BLaER1 (cell line): ENCODE measurements around the gene FLVCR2.

Source experiments
- H3K27ac ChIP-seq: shearing (Covaris generic); formaldehyde crosslinking; 2 replicates; pipeline ENCODE4 v1.8.1; 2022
- H3K27me3 ChIP-seq: shearing (Covaris generic); formaldehyde crosslinking; 2 replicates; pipeline ENCODE4 v1.8.1; 2022
- H3K36me3 ChIP-seq: shearing (Covaris generic); formaldehyde crosslinking; 2 replicates; pipeline ENCODE4 v1.8.1; 2022
- H3K4me1 ChIP-seq: shearing (Covaris generic); formaldehyde crosslinking; 2 replicates; pipeline ENCODE4 v1.8.1; 2022
- H3K4me2 ChIP-seq: shearing (Covaris generic); formaldehyde crosslinking; 2 replicates; pipeline ENCODE4 v1.8.1; 2022
- H3K4me3 ChIP-seq: shearing (Covaris generic); formaldehyde crosslinking; 2 replicates; pipeline ENCODE4 v1.8.1; 2022
- H3K9ac ChIP-seq: shearing (Covaris generic); formaldehyde crosslinking; 2 replicates; pipeline ENCODE4 v1.8.1; 2022
- H3K9me3 ChIP-seq: shearing (Covaris generic); formaldehyde crosslinking; 2 replicates; pipeline ENCODE4 v1.8.1; 2022
- H4K20me1 ChIP-seq: shearing (Covaris generic); formaldehyde crosslinking; 2 replicates; pipeline ENCODE4 v1.8.1; 2022
- Cebpa-rat ChIP-seq: shearing (Covaris generic); IDR thresholded peaks from 2 replicates; pipeline ENCODE4 v1.8.1; 2022

The FLVCR2 gene

GRCh38 chr14:75646762-75647161 is 68.3 kb downstream of the FLVCR2 start:
- H4K20me1 ChIP-seq, result no peaks in the 10 kb centered on the region
- TF ChIP-seq Cebpa-rat, result no peak
- no peak overlapping the region for H3K4me2 ChIP-seq
- H3K27me3 ChIP-seq, result no peaks in the 10 kb centered on the region
- H3K9me3 ChIP-seq, result no peaks in the 10 kb centered on the region
- no peak overlapping the region for H3K27ac ChIP-seq
- no peak overlapping the region for H3K9ac ChIP-seq
- no peak overlapping the region for H3K4me3 ChIP-seq
- H3K4me1 ChIP-seq, result no peaks in the 10 kb centered on the region
- peaks cover 34% of the 10 kb centered on the region for H3K36me3 ChIP-seq

GRCh38 chr14:75647640-75648039 is 69.2 kb downstream of the FLVCR2 start:
- H4K20me1 ChIP-seq, result no peaks in the 10 kb centered on the region
- no peak overlapping the region for H3K27ac ChIP-seq
- H3K4me1 ChIP-seq, result no peaks in the 10 kb centered on the region
- H3K9ac ChIP-seq, result no peak overlapping the region
- no peak for TF ChIP-seq Cebpa-rat
- H3K4me2 ChIP-seq, result no peak overlapping the region
- H3K36me3 ChIP-seq, result peaks cover 41% of the 10 kb centered on the region
- no peaks in the 10 kb centered on the region for H3K9me3 ChIP-seq
- H3K4me3 ChIP-seq, result no peak overlapping the region
- no peaks in the 10 kb centered on the region for H3K27me3 ChIP-seq

DNA sequence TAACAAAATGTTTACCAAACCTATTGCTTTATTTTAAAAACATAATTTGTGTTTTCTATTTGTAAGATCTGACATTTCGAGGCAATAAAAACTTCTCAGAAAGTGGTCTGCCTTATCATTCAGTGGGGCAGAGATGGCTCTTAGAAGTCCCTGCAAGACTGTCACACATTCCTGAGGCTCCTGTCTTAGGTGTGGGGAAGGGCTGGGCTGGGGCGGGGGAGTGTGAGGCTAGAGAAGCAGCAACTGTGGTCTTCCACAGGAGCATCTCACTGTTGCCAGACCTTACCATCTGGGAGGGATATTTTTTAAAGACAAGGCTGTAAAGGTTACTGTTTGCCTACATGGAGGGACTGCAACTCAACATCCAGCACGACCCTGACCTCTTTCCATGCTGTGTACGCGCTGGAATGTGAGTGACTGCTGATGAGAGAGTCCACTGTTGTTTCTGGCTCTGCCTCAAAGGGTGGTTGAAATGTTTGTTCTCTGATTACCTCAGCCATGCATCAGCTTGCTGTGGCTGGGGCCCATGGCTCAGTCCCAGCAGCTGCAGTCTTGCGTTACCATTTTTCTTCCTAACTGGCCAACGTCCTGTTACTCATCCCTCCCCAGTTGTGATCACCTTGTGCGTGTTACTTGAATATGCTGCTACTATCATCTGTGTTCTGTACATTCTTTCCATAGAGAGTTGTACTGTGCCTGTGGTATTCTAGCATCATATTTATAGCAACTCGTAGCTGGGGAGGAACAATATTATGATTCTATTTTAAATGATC is 69.8 kb downstream of the FLVCR2 start:
- Histone ChIP-seq H3K9ac (no peak overlapping the region), H3K36me3 (peaks cover 47% of the 10 kb centered on the region), H3K27ac (no peak overlapping the region), H3K27me3 (no peaks in the 10 kb centered on the region), H3K4me1 (no peaks in the 10 kb centered on the region), H3K9me3 (no peaks in the 10 kb centered on the region), H4K20me1 (no peaks in the 10 kb centered on the region), H3K4me2 (no peak overlapping the region), H3K4me3 (no peak overlapping the region)
- no peak for TF ChIP-seq Cebpa-rat

DNA sequence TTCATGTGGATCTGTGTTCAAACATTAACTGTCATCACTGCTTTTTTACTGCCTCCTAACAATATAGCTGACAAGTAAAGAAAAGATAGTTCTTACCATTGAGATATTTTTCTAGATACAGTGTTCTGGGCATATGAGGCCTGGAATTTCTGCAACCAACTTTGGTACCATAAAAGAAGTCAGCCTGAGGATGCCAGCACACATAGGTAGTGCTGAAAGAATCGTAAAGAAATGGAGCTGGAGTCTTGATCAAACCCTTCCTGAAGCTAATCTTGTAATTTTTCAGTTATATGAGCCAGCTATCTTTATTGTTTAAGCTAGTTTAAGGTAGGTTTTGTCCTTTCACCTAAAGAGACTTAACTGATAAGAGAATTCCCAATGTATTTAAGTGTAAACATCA is 70.9 kb downstream of the FLVCR2 start:
- H3K4me2 ChIP-seq, result no peak overlapping the region
- no peak overlapping the region for H3K4me3 ChIP-seq
- no peaks in the 10 kb centered on the region for H3K4me1 ChIP-seq
- no peak for TF ChIP-seq Cebpa-rat
- peaks cover 54% of the 10 kb centered on the region for H3K36me3 ChIP-seq
- no peaks in the 10 kb centered on the region for H4K20me1 ChIP-seq
- no peak overlapping the region for H3K27ac ChIP-seq
- H3K9ac ChIP-seq, result no peak overlapping the region
- no peaks in the 10 kb centered on the region for H3K27me3 ChIP-seq
- H3K9me3 ChIP-seq, result no peaks in the 10 kb centered on the region

DNA sequence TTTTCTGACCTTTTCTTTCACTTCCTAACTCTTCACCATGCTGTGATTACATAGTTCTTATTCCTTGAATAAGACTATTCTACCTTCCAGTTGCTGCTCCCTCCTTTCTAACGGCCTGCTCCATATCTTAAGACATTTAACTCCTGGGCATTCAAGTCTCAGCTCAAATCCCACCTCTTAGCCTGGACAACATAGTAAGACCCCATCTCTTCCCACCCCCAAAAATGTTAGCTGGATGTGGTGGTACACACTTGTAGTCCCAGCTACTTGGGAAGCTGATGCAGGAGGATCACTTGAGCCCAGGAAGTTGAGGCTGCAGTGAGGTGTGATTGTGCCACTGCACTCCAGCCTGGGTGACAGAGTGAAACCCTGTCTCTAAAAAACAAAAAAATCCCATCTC is 71.4 kb downstream of the FLVCR2 start:
- no peak overlapping the region for H3K4me3 ChIP-seq
- H3K4me1 ChIP-seq, result no peaks in the 10 kb centered on the region
- H3K9ac ChIP-seq, result no peak overlapping the region
- no peaks in the 10 kb centered on the region for H3K9me3 ChIP-seq
- no peak overlapping the region for H3K4me2 ChIP-seq
- H4K20me1 ChIP-seq, result no peaks in the 10 kb centered on the region
- H3K27ac ChIP-seq, result no peak overlapping the region
- H3K36me3 ChIP-seq, result peaks cover 58% of the 10 kb centered on the region
- TF ChIP-seq Cebpa-rat, result no peak
- H3K27me3 ChIP-seq, result no peaks in the 10 kb centered on the region

DNA sequence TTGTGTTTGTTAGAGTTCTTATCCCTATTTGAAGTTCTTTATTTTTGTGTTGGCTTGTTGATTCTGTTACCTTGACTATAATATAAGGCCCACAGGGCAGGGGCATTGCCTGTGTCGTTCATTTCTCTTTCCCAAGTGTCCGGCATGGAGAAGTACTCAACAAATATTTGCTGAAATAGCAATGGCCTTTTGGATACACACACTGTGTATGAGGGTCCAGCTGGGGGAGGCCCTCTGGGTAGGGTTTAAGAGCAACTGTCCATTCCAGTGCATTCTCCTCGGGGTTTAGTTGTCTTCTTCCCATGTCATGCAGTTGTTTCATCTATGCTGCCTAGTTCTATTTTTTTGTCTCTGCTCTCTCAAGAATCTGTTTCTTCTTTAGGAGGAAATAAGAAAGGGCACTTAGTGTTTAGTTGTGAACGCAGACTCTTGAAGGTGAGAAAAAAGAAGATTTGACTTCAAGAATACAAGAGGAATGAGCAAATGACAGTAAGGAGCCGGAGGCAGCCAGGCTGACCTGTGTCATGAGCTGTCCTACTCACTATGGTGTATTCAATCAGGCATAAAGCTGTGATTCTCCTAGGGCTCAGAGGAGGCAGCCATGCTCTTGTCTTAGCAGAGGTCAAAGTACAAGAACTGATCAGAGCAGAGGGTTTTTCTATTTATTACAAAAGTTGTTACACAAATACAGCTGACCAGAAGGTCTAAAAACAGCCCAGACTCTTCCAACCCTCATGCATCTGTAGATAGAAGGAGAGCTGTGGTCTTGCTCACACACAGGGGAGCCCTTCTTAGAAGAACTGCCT is 72.0 kb downstream of the FLVCR2 start:
- Histone ChIP-seq H3K4me1 (no peaks in the 10 kb centered on the region), H3K9ac (no peak overlapping the region), H3K4me2 (no peak overlapping the region), H3K27ac (no peak overlapping the region), H3K36me3 (peaks cover 65% of the 10 kb centered on the region), H4K20me1 (no peaks in the 10 kb centered on the region), H3K4me3 (no peak overlapping the region), H3K27me3 (no peaks in the 10 kb centered on the region), H3K9me3 (no peaks in the 10 kb centered on the region)
- TF ChIP-seq Cebpa-rat, result no peak

GRCh38 chr14:75653563-75653962 is 75.1 kb downstream of the FLVCR2 start:
- no peak for TF ChIP-seq Cebpa-rat

GRCh38 chr14:75654127-75654732 is 75.8 kb downstream of the FLVCR2 start:
- Histone ChIP-seq H3K36me3 (peaks cover 77% of the 10 kb centered on the region), H3K27me3 (no peaks in the 10 kb centered on the region), H3K9ac (no peak overlapping the region), H3K9me3 (no peaks in the 10 kb centered on the region), H3K27ac (no peak overlapping the region), H3K4me2 (no peak overlapping the region), H4K20me1 (no peaks in the 10 kb centered on the region), H3K4me1 (no peaks in the 10 kb centered on the region), H3K4me3 (no peak overlapping the region)
- TF ChIP-seq Cebpa-rat, result no peak

More at GRCh38 chr14:75653563-75653962, 75.1 kb downstream of the FLVCR2 start:
- no peak overlapping the region for H3K9ac ChIP-seq
- H3K4me2 ChIP-seq, result no peak overlapping the region
- peaks cover 81% of the 10 kb centered on the region for H3K36me3 ChIP-seq
- H3K9me3 ChIP-seq, result no peaks in the 10 kb centered on the region
- no peak overlapping the region for H3K27ac ChIP-seq
- no peaks in the 10 kb centered on the region for H3K4me1 ChIP-seq
- no peaks in the 10 kb centered on the region for H3K27me3 ChIP-seq
- H3K4me3 ChIP-seq, result no peak overlapping the region
- H4K20me1 ChIP-seq, result no peaks in the 10 kb centered on the region

DNA sequence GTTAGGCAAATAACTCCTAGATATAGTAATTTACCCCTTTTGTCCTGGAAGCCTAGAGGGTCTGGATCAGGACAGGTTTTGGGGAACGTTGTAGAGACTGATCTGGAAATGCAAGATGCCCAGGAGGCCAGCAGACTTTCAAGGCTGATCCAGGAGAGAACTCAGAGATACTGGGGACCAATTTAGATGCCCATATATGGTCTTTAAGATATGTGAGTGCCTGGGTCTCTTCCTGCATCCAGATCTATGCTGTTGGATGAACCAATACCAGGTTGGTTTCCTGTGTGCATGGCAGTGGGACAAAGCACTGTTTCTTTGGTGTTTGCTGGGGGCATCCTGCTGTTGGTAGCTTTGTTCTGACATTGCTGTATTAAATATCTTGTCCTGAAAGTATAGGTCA is 76.8 kb downstream of the FLVCR2 start:
- peaks cover 67% of the 10 kb centered on the region for H3K36me3 ChIP-seq
- no peak overlapping the region for H3K4me3 ChIP-seq
- TF ChIP-seq Cebpa-rat, result no peak
- H4K20me1 ChIP-seq, result no peaks in the 10 kb centered on the region
- no peaks in the 10 kb centered on the region for H3K9me3 ChIP-seq
- no peaks in the 10 kb centered on the region for H3K27me3 ChIP-seq
- H3K4me2 ChIP-seq, result no peak overlapping the region
- peaks cover 7% of the 10 kb centered on the region for H3K4me1 ChIP-seq
- H3K27ac ChIP-seq, result no peak overlapping the region
- no peak overlapping the region for H3K9ac ChIP-seq

- TF ChIP-seq Cebpa-rat, result no peak
- Histone ChIP-seq H3K9me3 (no peaks in the 10 kb centered on the region), H3K4me3 (no peak overlapping the region), H3K9ac (no peak overlapping the region), H3K4me1 (peaks cover 16% of the 10 kb centered on the region), H3K36me3 (peaks cover 46% of the 10 kb centered on the region), H3K27me3 (no peaks in the 10 kb centered on the region), H3K27ac (no peak overlapping the region), H3K4me2 (no peak overlapping the region), H4K20me1 (no peaks in the 10 kb centered on the region)
Measured at GRCh38 chr14:75657331-75657730, 78.9 kb downstream of the FLVCR2 start.
